HepG2 (cell line): Measurements from ENCODE around the gene MRM2. TPM values are rescaled to one million over a fixed set of nuclear protein-coding genes. Genes with fewer than 3 reads are reported as not detected.

Experiments
- ATAC-seq: fragments of 200-7000 bp; cut with Tn5 transposase; 3 replicates; pipeline ENCODE4 v1.9.1; 2020; ENCODE audit warnings: mild to moderate bottlenecking, moderate library complexity
- BruUV-seq: library from RNA; stranded (reverse); fragments of 400-500 nt; replicated peaks from 2 replicates; lab custom pipeline; 2021; lab: Mats Ljungman, UMichigan
- CTCF ChIA-PET: fragments of 300-600 bp; formaldehyde crosslinking; extraction: SDS; loops from one replicate; lab custom pipeline; 2021; ENCODE audit warnings: low total read pairs, inconsistent platforms, low intra/inter-chr PET ratio; lab: Yijun Ruan, JAX
- POLR2A ChIA-PET: fragments of 350-600 bp; sonication (Branson Sonifier 250); formaldehyde crosslinking; loops from one replicate; lab custom pipeline; 2020; ENCODE audit warnings: antibody characterized with exemption, inconsistent platforms; lab: Yijun Ruan, JAX
- DNase-seq: peaks from one replicate; pipeline ENCODE4 v3.0.0-alpha.2; 2015; ENCODE audit warnings: low spot score
- FAIRE-seq: peaks from 3 replicates; lab custom pipeline; 2011; peaks lifted over from hg19 to GRCh38; lab: Jason Lieb, UNC
- H2AFZ ChIP-seq: one replicate; pipeline ENCODE4 v1.6.1; 2011; ENCODE audit warnings: low read length, inconsistent platforms
- H3K27ac ChIP-seq: fragments of 300-600 bp; 3 replicates; pipeline ENCODE4 v1.8.0; 2011; ENCODE audit warnings: mixed run types, mild to moderate bottlenecking, mixed read lengths, low read length, inconsistent platforms; ENCODE audit not compliant: insufficient read depth; ENCODE audit errors: extremely low read length
- H3K27me3 ChIP-seq, 2 experiments: fragments of 200-600 bp in 1 of 2; 2 replicates in 1 of 2; 3 replicates in 1 of 2; pipeline versions ENCODE4 v1.6.0 to v1.8.0; 2011; ENCODE audit warnings: low read length in 2 of 2, mild to moderate bottlenecking in 2 of 2, moderate library complexity in 2 of 2, inconsistent platforms in 1 of 2; ENCODE audit not compliant: insufficient read depth in 2 of 2, control insufficient read depth in 1 of 2
- H3K36me3 ChIP-seq, 2 experiments: fragments of 200-600 bp in 1 of 2; replicated peaks in 1 of 2; 2 replicates in 1 of 2; 3 replicates in 1 of 2; pipeline versions ENCODE4 v1.5.1 to v1.8.0; 2011; ENCODE audit warnings: low read length in 2 of 2, inconsistent platforms in 1 of 2; ENCODE audit not compliant: insufficient read depth in 2 of 2, control insufficient read depth in 1 of 2
- H3K4me1 ChIP-seq: 2 replicates; pipeline ENCODE4 v1.5.1; 2012; ENCODE audit warnings: low read length, inconsistent platforms; ENCODE audit not compliant: insufficient read depth
- H3K4me2 ChIP-seq: 2 replicates; pipeline ENCODE4 v1.6.0; 2011; ENCODE audit warnings: low read depth, low read length, inconsistent platforms
- H3K4me3 ChIP-seq, 3 experiments: fragments of 200-600 bp in 1 of 3; sonication (generic), shearing (Covaris generic) in 1 of 3; replicated peaks in 1 of 3; 2 replicates each; pipeline ENCODE4 v1.5.1; 2011 to 2016; ENCODE audit warnings: low read length in 3 of 3, inconsistent platforms in 2 of 3, low read depth in 2 of 3, mild to moderate bottlenecking in 2 of 3, control low read depth in 1 of 3, mixed read lengths in 1 of 3; ENCODE audit not compliant: insufficient read depth in 1 of 3
- H3K79me2 ChIP-seq: one replicate; pipeline ENCODE4 v1.6.1; 2011; ENCODE audit warnings: low read length, inconsistent platforms; ENCODE audit not compliant: insufficient read depth
- H3K9ac ChIP-seq: 2 replicates; pipeline ENCODE4 v1.6.0; 2011; ENCODE audit warnings: mild to moderate bottlenecking, low read depth, low read length, inconsistent platforms; ENCODE audit not compliant: insufficient read depth
- H3K9me3 ChIP-seq: 2 replicates; pipeline ENCODE4 v1.5.1; 2012; ENCODE audit warnings: mild to moderate bottlenecking, low read length
- H4K20me1 ChIP-seq: 2 replicates; pipeline ENCODE4 v1.6.0; 2011; ENCODE audit warnings: inconsistent platforms, mild to moderate bottlenecking, low read length, moderate library complexity; ENCODE audit not compliant: insufficient read depth
- ARNT2 ChIP-seq: sonication (generic); formaldehyde crosslinking; IDR thresholded peaks from 2 replicates; pipeline ENCODE4 v1.8.0; 2022; ENCODE audit warnings: mild to moderate bottlenecking, low read depth, missing genetic modification reagents, moderate library complexity
- HOXA5 ChIP-seq: sonication (generic); formaldehyde crosslinking; IDR thresholded peaks from 2 replicates; pipeline ENCODE4 v1.4.0; 2020; ENCODE audit warnings: missing genetic modification reagents
- JUNB ChIP-seq: sonication (generic); formaldehyde crosslinking; IDR thresholded peaks from 2 replicates; pipeline ENCODE4 v1.8.0; 2022; ENCODE audit warnings: missing genetic modification reagents, mild to moderate bottlenecking, borderline replicate concordance
- NONO ChIP-seq, 2 experiments: fragments of 450-650 bp in 1 of 2; sonication (generic) in 1 of 2; formaldehyde crosslinking in 1 of 2; IDR thresholded peaks in 1 of 2; conservative IDR thresholded peaks in 1 of 2; 2 replicates each; pipeline versions ENCODE4 v1.6.1 to v1.8.0; 2017 to 2022; ENCODE audit warnings: mild to moderate bottlenecking in 1 of 2, missing genetic modification reagents in 1 of 2, moderate library complexity in 1 of 2
- ZFP82 ChIP-seq: sonication (generic); formaldehyde crosslinking; IDR thresholded peaks from 2 replicates; pipeline ENCODE4 v1.5.1; 2020; ENCODE audit warnings: mild to moderate bottlenecking, missing genetic modification reagents, borderline replicate concordance
- ZMYM4 ChIP-seq: sonication (generic); formaldehyde crosslinking; IDR thresholded peaks from 2 replicates; pipeline ENCODE4 v1.8.1; 2023; ENCODE audit warnings: mild to moderate bottlenecking, missing genetic modification reagents
- ZNF138 ChIP-seq: sonication (generic); formaldehyde crosslinking; IDR thresholded peaks from 2 replicates; pipeline ENCODE4 v1.5.0; 2020; ENCODE audit warnings: mild to moderate bottlenecking, low read depth, missing genetic modification reagents
- ZNF3 ChIP-seq: IDR thresholded peaks from 2 replicates; pipeline ENCODE4 v1.7.0; 2017; ENCODE audit warnings: inconsistent platforms
- ZNF326 ChIP-seq: sonication (generic); formaldehyde crosslinking; IDR thresholded peaks from 2 replicates; pipeline ENCODE4 v1.4.0; 2020; ENCODE audit warnings: missing genetic modification reagents, borderline replicate concordance
- ZNF501 ChIP-seq: sonication (generic); formaldehyde crosslinking; IDR thresholded peaks from 2 replicates; pipeline ENCODE4 v1.5.1; 2020; ENCODE audit warnings: mild to moderate bottlenecking, moderate library complexity, missing genetic modification reagents
- WGBS: methylation state at CpG from one replicate; pipeline ENCODE4 v1.1.6; 2017; ENCODE audit warnings: low lambda C conversion rate; 5-methylcytosine and 5-hydroxymethylcytosine counted together
- in situ Hi-C: cut with HindIII; loops from 2 replicates; pipeline ENCODE4 v1.10.0; 2017; ENCODE audit warnings: low pct_unique_long_range_greater_than_20kb; ENCODE audit not compliant: extremely low pct_ligation_motif_present
- intact Hi-C: fragments of 100-400 bp; cut with micrococcal nuclease; formaldehyde crosslinking; loops from one replicate; pipeline ENCODE4 v1.10.0; 2022; ENCODE audit not compliant: unreplicated experiment
- polyA plus RNA-seq, 8 experiments: library from polyadenylated mRNA; depleted of rRNA in 3 of 8; stranded (reverse) in 7 of 8; unstranded in 1 of 8; fragments of >200 nt; fragmentation: Illumina TruSeq in 4 of 8; extraction: Trizol in 4 of 8; gene quantifications; 2 replicates each; pipeline versions ENCODE4 v1.2.1 to v1.2.3, GENCODE V29; 2011 to 2016; ENCODE audit warnings: low read depth in 4 of 8, missing spikeins in 1 of 8, mixed read lengths in 1 of 8; ENCODE audit not compliant: insufficient read depth in 1 of 8
- total RNA-seq, 5 experiments: library from RNA; depleted of rRNA; stranded (reverse); fragments of >200 nt; fragmentation: Illumina TruSeq; extraction: Trizol; gene quantifications; 2 replicates each; pipeline ENCODE4 v1.2.3, GENCODE V29; 2016; ENCODE audit warnings: low read depth in 1 of 5

Gene MRM2
- total and polyA plus RNA-seq, 2 of the 13 experiments (the other 11 are each of a cell fraction or from before 2014, with no cell fraction given), result 13.2 to 34.2 TPM

DNA sequence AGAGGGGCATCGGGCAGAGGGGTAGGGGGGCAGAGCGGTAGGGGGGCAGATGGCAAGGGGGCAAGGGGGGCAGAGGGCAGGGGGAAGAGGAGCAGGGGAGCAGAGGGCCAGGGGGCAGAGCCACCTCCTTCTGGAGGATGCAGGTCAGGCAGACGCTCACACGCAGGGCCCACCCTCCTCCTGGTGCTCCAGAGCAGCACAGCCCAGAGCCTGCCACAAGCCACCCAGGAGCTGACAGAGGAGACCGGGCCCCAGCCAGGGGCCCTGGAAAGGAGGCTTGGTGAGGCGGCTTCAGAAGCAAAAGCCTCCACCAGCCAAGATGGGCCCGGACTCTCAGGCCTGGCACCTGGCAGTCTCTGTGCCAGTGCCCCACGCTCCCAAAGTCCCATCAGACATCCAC, 22.4 kb downstream of the MRM2 start:
- no peak overlapping the region for H3K4me2 ChIP-seq
- TF ChIP-seq ZNF138 (CRISPR knock-in tag), result no peak
- TF ChIP-seq ZMYM4 (CRISPR knock-in tag), result no peak
- no peak for TF ChIP-seq HOXA5 (CRISPR knock-in tag)
- no peak for TF ChIP-seq JUNB (CRISPR knock-in tag)
- TF ChIP-seq ZNF326 (CRISPR knock-in tag), result no peak
- TF ChIP-seq NONO (IDR thresholded peaks at IDR 0.05), result no peak
- TF ChIP-seq NONO (CRISPR knock-in tag; conservative IDR thresholded peaks at IDR 0.05), result no peak
- no peak for TF ChIP-seq ZNF3 (CRISPR knock-in tag)
- TF ChIP-seq ARNT2 (CRISPR knock-in tag), result no peak
- TF ChIP-seq ZFP82 (CRISPR knock-in tag), result no peak
- TF ChIP-seq ZNF501 (CRISPR knock-in tag), result no peak
- intact Hi-C loops, result no loop called here
- peaks cover 10% of the 10 kb centered on the region for H3K79me2 ChIP-seq
- no peak overlapping the region for H3K27ac ChIP-seq
- FAIRE-seq (no peak), DNase-seq (no peak), ATAC-seq (no peak)
- ChIA-PET CTCF (no interaction called here), POLR2A (no interaction called here)
- WGBS, result 98% methylated on average over 7 of the region's 8 CpGs
- H3K27me3 ChIP-seq, result no peaks in the 10 kb centered on the region
- H4K20me1 ChIP-seq, result peaks cover 2% of the 10 kb centered on the region; the same call in 1 of the 2 replicates
- in situ Hi-C loops, result loop anchor here (10.0 to 25.0 kb wide), 2 partner anchors 425 to 632 kb away; no protein-coding TSS in a partner anchor
- peaks cover 38 to 78% of the 10 kb centered on the region in 2 experiments; a peak in 4 of 5 replicates for H3K36me3 ChIP-seq
- no peaks in the 10 kb centered on the region for H3K9me3 ChIP-seq
- no peak overlapping the region for H3K4me3 ChIP-seq
- no TSS peak for BruUV-seq
- H3K9ac ChIP-seq, result no peak overlapping the region
- no peak overlapping the region for H2AFZ ChIP-seq
- no peaks in the 10 kb centered on the region for H3K4me1 ChIP-seq
